HG02642 (cell line): Measurements from ENCODE around the gene PRKD1.

ENCODE experiments used
- ATAC-seq: cut with Tn5 transposase; IDR thresholded peaks from one replicate; pipeline ENCODE4 v1.9.1; 2021; ENCODE audit warnings: mild to moderate bottlenecking; ENCODE audit not compliant: unreplicated experiment, poor library complexity

PRKD1 gene

GRCh38 chr14:29548948-29549370 lies 378.7 kb downstream of the PRKD1 start:
- peak; percentile 88 for ATAC-seq

GRCh38 chr14:29545714-29546113 lies 381.9 kb downstream of the PRKD1 start:
- no peak for ATAC-seq

- ATAC-seq: no peak
Observed at GRCh38 chr14:29536886-29537511, 390.6 kb downstream of the PRKD1 start.

GRCh38 chr14:29529418-29529817 lies 398.2 kb downstream of the PRKD1 start:
- no peak for ATAC-seq

GRCh38 chr14:29528889-29529288 lies 398.8 kb downstream of the PRKD1 start:
- no peak for ATAC-seq

GRCh38 chr14:29527286-29527685 lies 400.4 kb downstream of the PRKD1 start:
- no peak for ATAC-seq
